Measurements from ENCODE around the gene PFKL. TPM values are rescaled to one million over a fixed set of nuclear protein-coding genes. Genes with fewer than 3 reads are reported as not detected.

Gene PFKL
- total and polyA plus RNA-seq, 2 of the 8 experiments (the other 6 are each of a cell fraction or from before 2014, with no cell fraction given), result 80.2 to 82.3 TPM

DNA sequence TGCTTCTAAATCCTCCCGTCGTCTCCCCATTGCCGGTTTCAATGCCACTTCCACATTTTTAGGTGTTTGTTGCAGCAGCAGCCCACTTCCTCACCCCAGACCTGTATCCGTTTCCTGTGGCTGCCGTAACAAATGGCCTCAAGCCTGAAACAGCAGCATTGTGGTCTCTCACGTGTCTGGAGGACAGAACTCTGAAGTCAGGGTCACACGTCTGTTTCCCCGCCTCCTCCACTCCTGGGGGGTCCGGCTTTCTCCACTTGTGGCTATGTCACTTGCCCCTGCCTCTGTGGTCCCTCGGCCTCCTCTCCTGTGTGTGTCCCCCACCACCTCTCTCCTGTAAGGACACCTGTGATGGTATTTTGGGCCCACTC is 75.4 kb downstream of the PFKL start:
- no peak overlapping the region for H2AK5ac ChIP-seq (ENCODE audit: low read depth, low read length)
- no peak overlapping the region for H3K14ac ChIP-seq (ENCODE audit: insufficient read length)
- no peak overlapping the region for H3K27ac ChIP-seq (ENCODE audit: low read depth, low read length)
- no peaks in the 10 kb centered on the region for H3K79me2 ChIP-seq (ENCODE audit: control insufficient read depth in 1 of 2, insufficient read depth in 2 of 2, low read length in 2 of 2)
- no peak overlapping the region for H4K8ac ChIP-seq (ENCODE audit: extremely low read depth, insufficient read depth, low read length)
- H2BK5ac ChIP-seq (ENCODE audit: low read depth, low read length), result no peak overlapping the region
- H2BK20ac ChIP-seq (ENCODE audit: low read length), result no peak overlapping the region
- no peaks in the 10 kb centered on the region for H3K23me2 ChIP-seq (ENCODE audit: low read depth, low read length)
- peaks cover 0 to 8% (median 6%) of the 10 kb centered on the region in 4 experiments; a peak in 4 of 7 replicates for H3K27me3 ChIP-seq (replicated peaks in 1 of 4; ENCODE audit: control insufficient read depth in 3 of 4, extremely low read depth in 1 of 4, insufficient read depth in 3 of 4, low read length in 3 of 4)
- H2BK15ac ChIP-seq (ENCODE audit: low read length), result no peak overlapping the region
- WGBS, 2 experiments (ENCODE audit: extremely low coverage in 1 of 2, insufficient coverage in 1 of 2, insufficient read length in 1 of 2, insufficient replicate concordance in 2 of 2, low coverage in 1 of 2, low lambda C conversion rate in 2 of 2, missing lambda C conversion rate in 1 of 2), result 81% methylated on average over 10 of the region's 10 CpGs; no CpG with 5 or more reads in 1 of the 2 experiments
- H3K56ac ChIP-seq (replicated peaks; ENCODE audit: insufficient read length, low read depth, low read length), result no peak overlapping the region
- no peak overlapping the region for H2BK12ac ChIP-seq (ENCODE audit: low read depth, low read length)
- no peak overlapping the region for H3K4ac ChIP-seq (replicated peaks; ENCODE audit: insufficient read length, low read depth, low read length)
- no peaks in the 10 kb centered on the region for H4K20me1 ChIP-seq (replicated peaks in 1 of 2; ENCODE audit: control insufficient read depth in 1 of 2, insufficient read depth in 2 of 2, low read length in 2 of 2)
- no peaks in the 10 kb centered on the region for H3K36me3 ChIP-seq (ENCODE audit: control insufficient read depth in 2 of 4, insufficient read depth in 4 of 4, low read length in 3 of 4)
- DNase-seq (ENCODE audit: low read depth in 1 of 2, low spot score in 2 of 2) (no peak), FAIRE-seq (no peak)
- ChIA-PET POLR2A (ENCODE audit: partially characterized antibody) (no interaction called here), CTCF (ENCODE audit: partially characterized antibody) (interaction anchor here (1.4 to 1.7 kb wide), 4 partner anchors 11 to 102 kb away, joined by 3 to 7 read pairs (median 4); no protein-coding TSS in a partner anchor)
- no peak overlapping the region for H3K4me3 ChIP-seq (ENCODE audit: extremely low read depth in 1 of 4, insufficient read depth in 2 of 4, low read depth in 3 of 4, low read length in 4 of 4)
- no peak overlapping the region for H4K91ac ChIP-seq (replicated peaks; ENCODE audit: insufficient read length, low read length)
- no peak overlapping the region for H2AFZ ChIP-seq (ENCODE audit: low read length)
- H3K4me1 ChIP-seq (replicated peaks in 1 of 4; ENCODE audit: control insufficient read depth in 3 of 4, insufficient read depth in 4 of 4, low read length in 3 of 4), result peaks cover 0 to 5% (median under 1%) of the 10 kb centered on the region in 4 experiments; a peak in 4 of 7 replicates
- no peak overlapping the region for H3K9ac ChIP-seq (replicated peaks in 1 of 4; ENCODE audit: extremely low read depth in 1 of 4, low read depth in 3 of 4, low read length in 3 of 4)
- H3K4me2 ChIP-seq (ENCODE audit: insufficient read depth in 1 of 2, low read depth in 2 of 2, low read length in 2 of 2), result no peak overlapping the region
- no peak overlapping the region for H4K5ac ChIP-seq (ENCODE audit: insufficient read length, low read depth, low read length)
- no peaks in the 10 kb centered on the region for H3K79me1 ChIP-seq (ENCODE audit: low read depth, low read length)
- H3K23ac ChIP-seq (ENCODE audit: insufficient read length), result no peak overlapping the region
- H2BK120ac ChIP-seq (replicated peaks; ENCODE audit: low read depth, low read length), result no peak overlapping the region
- TF ChIP-seq HDAC6 (IDR thresholded peaks at IDR 0.05; ENCODE audit: low read depth, low read length), result no peak
- TF ChIP-seq JUN (IDR thresholded peaks at IDR 0.05; ENCODE audit: low read depth, low read length), result no peak
- no peak for TF ChIP-seq RNF2 (IDR thresholded peaks at IDR 0.05; ENCODE audit: borderline replicate concordance, low read depth, low read length, missing control alignments, poor library complexity, severe bottlenecking)
- no peak for TF ChIP-seq TCF12 (IDR thresholded peaks at IDR 0.05; ENCODE audit: low read depth, low read length)
- no peak for TF ChIP-seq RFX5 (IDR thresholded peaks at IDR 0.05; ENCODE audit: borderline replicate concordance, low read depth, low read length)
- H3K9me3 ChIP-seq (ENCODE audit: insufficient read depth in 2 of 2, low read depth in 1 of 2, low read length in 1 of 2), result peaks cover 6 to 14% of the 10 kb centered on the region in 2 experiments; a peak in 3 of 4 replicates
- no peak overlapping the region for H3K18ac ChIP-seq (ENCODE audit: extremely low read depth, low read length)

Measured in H1 (cell line).